ENCODE results near the gene ZNF316.

ZNF316 gene

DNA sequence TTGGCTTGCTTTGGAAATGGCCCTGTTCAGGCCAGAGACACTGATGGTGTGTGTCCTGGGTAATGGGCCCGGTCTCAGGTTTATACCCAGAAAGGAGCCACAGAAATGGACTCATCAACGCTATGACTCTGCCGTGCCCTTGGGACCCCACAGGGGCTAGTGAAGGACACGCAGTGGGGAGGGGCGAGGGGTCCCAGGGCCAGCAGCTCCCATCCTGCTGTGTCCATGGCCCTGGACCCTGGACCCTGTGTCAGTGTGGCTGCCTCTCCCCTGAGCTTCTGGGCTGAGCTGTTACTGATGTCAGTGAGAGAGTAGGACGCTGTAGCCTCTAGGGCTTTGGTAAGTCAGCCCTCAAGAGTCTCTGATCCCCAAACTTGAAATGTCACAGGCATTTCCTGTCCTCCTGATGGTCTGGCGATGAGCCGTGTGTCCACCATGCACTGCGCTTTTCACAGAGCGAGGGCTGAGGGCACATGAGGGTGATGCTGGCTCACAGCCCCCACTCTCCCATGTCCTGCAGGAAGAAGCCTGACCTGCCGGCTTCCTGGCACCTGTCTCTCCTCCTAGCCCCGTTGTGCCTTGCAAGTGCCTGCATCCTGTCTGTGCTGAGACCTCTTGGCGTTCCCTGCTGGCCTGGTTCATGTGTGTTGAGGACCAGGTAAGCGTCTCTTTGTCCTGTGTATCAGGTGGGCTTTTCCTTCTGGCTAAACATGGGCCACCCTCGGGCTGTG is 4.4 kb downstream of the ZNF316 start:
- Histone ChIP-seq H3K4me3 (ENCODE audit: control insufficient read depth in 1 of 7, extremely low read depth in 1 of 7, insufficient read depth in 4 of 7, low read depth in 2 of 7, low read length in 6 of 7) (no peak overlapping the region), H3K27ac (ENCODE audit: insufficient read depth in 1 of 2, low read depth in 1 of 2, low read length in 2 of 2, poor library complexity in 1 of 2, severe bottlenecking in 2 of 2) (no peak overlapping the region), H3K36me3 (ENCODE audit: control insufficient read depth in 4 of 4, insufficient read depth in 4 of 4, low read length in 3 of 4) (peaks cover 11 to 75% (median 50%) of the 10 kb centered on the region in 4 experiments), H3K27me3 (replicated peaks in 2 of 5; ENCODE audit: control insufficient read depth in 4 of 5, insufficient read depth in 5 of 5, low read length in 4 of 5) (no peaks in the 10 kb centered on the region), H3K9me3 (ENCODE audit: control extremely low read depth in 1 of 5, control insufficient read depth in 4 of 5, insufficient read depth in 2 of 5, low read depth in 1 of 5, low read length in 4 of 5) (peaks cover 0 to 3% (median 0%) of the 10 kb centered on the region in 5 experiments), H3K4me1 (ENCODE audit: control extremely low read depth in 1 of 4, control insufficient read depth in 4 of 4, insufficient read depth in 4 of 4, low read length in 3 of 4) (peaks cover 0 to 26% (median 18%) of the 10 kb centered on the region in 4 experiments)
- 97% methylated on average over 13 of the region's 15 CpGs for WGBS (ENCODE audit: insufficient coverage)
- CTCF ChIA-PET: interaction anchor here (1.2 kb wide), 1 partner anchor 37 kb away, joined by 3 read pairs; no protein-coding TSS in a partner anchor
- DNase-seq: no peak
- POLR2A ChIA-PET: interaction anchor here (1.0 kb wide), 1 partner anchor 27 kb away, joined by 3 read pairs; no protein-coding TSS in a partner anchor

- 98% methylated on average over 21 of the region's 24 CpGs for WGBS (ENCODE audit: insufficient coverage)
- ChIA-PET CTCF (no interaction called here), POLR2A (no interaction called here)
- H3K27ac ChIP-seq (ENCODE audit: insufficient read depth in 1 of 2, low read depth in 1 of 2, low read length in 2 of 2, poor library complexity in 1 of 2, severe bottlenecking in 2 of 2): no peak overlapping the region
- peaks cover 0 to 22% (median 15%) of the 10 kb centered on the region in 4 experiments for H3K4me1 ChIP-seq (ENCODE audit: control extremely low read depth in 1 of 4, control insufficient read depth in 4 of 4, insufficient read depth in 4 of 4, low read length in 3 of 4)
- H3K4me3 ChIP-seq (ENCODE audit: control insufficient read depth in 1 of 7, extremely low read depth in 1 of 7, insufficient read depth in 4 of 7, low read depth in 2 of 7, low read length in 6 of 7): no peak overlapping the region
- H3K36me3 ChIP-seq (ENCODE audit: control insufficient read depth in 4 of 4, insufficient read depth in 4 of 4, low read length in 3 of 4): peaks cover 14 to 83% (median 57%) of the 10 kb centered on the region in 4 experiments
- DNase-seq: no peak
- peaks cover 0 to 3% (median 0%) of the 10 kb centered on the region in 5 experiments for H3K9me3 ChIP-seq (ENCODE audit: control extremely low read depth in 1 of 5, control insufficient read depth in 4 of 5, insufficient read depth in 2 of 5, low read depth in 1 of 5, low read length in 4 of 5)
- no peaks in the 10 kb centered on the region for H3K27me3 ChIP-seq (replicated peaks in 2 of 5; ENCODE audit: control insufficient read depth in 4 of 5, insufficient read depth in 5 of 5, low read length in 4 of 5)
These were observed 5.2 kb downstream of the ZNF316 start for GRCh38 chr7:6642239-6642839.

- no peak overlapping the region for H3K4me3 ChIP-seq (ENCODE audit: control insufficient read depth in 1 of 7, extremely low read depth in 1 of 7, insufficient read depth in 4 of 7, low read depth in 2 of 7, low read length in 6 of 7)
- no peaks in the 10 kb centered on the region for H3K27me3 ChIP-seq (replicated peaks in 2 of 5; ENCODE audit: control insufficient read depth in 4 of 5, insufficient read depth in 5 of 5, low read length in 4 of 5)
- no peak for DNase-seq
- 97% methylated on average over 19 of the region's 22 CpGs for WGBS (ENCODE audit: insufficient coverage)
- H3K27ac ChIP-seq (ENCODE audit: insufficient read depth in 1 of 2, low read depth in 1 of 2, low read length in 2 of 2, poor library complexity in 1 of 2, severe bottlenecking in 2 of 2): no peak overlapping the region
- peaks cover 0 to 5% (median 0%) of the 10 kb centered on the region in 5 experiments for H3K9me3 ChIP-seq (ENCODE audit: control extremely low read depth in 1 of 5, control insufficient read depth in 4 of 5, insufficient read depth in 2 of 5, low read depth in 1 of 5, low read length in 4 of 5)
- H3K4me1 ChIP-seq (ENCODE audit: control extremely low read depth in 1 of 4, control insufficient read depth in 4 of 4, insufficient read depth in 4 of 4, low read length in 3 of 4): peaks cover 0 to 19% (median 12%) of the 10 kb centered on the region in 4 experiments
- ChIA-PET POLR2A (no interaction called here), CTCF (no interaction called here)
- peaks cover 16 to 90% (median 64%) of the 10 kb centered on the region in 4 experiments for H3K36me3 ChIP-seq (ENCODE audit: control insufficient read depth in 4 of 4, insufficient read depth in 4 of 4, low read length in 3 of 4)
These were observed 5.9 kb downstream of the ZNF316 start for GRCh38 chr7:6642861-6643640.

DNA sequence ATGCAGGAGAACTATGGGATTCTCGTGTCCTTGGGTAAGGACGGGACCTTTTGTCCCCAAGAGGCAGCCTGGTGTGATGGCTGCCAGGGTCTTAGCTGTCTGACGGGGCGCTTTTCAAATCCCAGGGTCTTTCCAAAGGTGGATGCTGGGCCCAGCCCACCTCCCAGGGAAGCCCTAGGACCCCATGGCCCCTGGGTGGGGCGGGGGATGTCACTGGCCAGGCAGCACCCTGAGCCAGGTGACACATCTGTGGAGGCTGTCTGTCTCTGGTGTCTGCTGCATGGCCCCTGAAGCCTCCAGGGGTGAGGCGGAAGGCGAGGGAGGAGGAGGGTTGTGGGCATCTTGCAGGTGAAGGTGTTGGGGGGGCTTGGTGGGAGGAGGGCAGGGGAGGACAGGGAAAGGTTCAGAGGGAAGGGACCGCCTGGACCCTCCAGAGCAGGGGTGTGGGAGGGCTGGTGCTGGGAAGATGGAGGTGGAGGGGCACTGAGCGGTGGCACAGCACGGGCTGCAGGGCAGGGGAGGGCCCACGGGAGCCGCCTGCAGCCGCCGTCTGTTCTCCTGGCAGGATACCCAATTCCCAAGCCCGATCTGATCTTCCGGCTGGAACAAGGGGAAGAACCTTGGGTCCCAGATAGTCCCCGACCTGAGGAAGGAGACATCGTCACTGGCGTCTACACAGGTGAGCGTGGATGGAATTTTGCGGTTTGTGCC is 7.0 kb downstream of the ZNF316 start:
- 99% methylated on average over 21 of the region's 21 CpGs for WGBS (ENCODE audit: insufficient coverage)
- Histone ChIP-seq H3K27ac (ENCODE audit: insufficient read depth in 1 of 2, low read depth in 1 of 2, low read length in 2 of 2, poor library complexity in 1 of 2, severe bottlenecking in 2 of 2) (no peak overlapping the region), H3K36me3 (ENCODE audit: control insufficient read depth in 4 of 4, insufficient read depth in 4 of 4, low read length in 3 of 4) (peaks cover 16 to 94% (median 73%) of the 10 kb centered on the region in 4 experiments), H3K9me3 (ENCODE audit: control extremely low read depth in 1 of 5, control insufficient read depth in 4 of 5, insufficient read depth in 2 of 5, low read depth in 1 of 5, low read length in 4 of 5) (peaks cover 0 to 11% (median 0%) of the 10 kb centered on the region in 5 experiments), H3K4me1 (ENCODE audit: control extremely low read depth in 1 of 4, control insufficient read depth in 4 of 4, insufficient read depth in 4 of 4, low read length in 3 of 4) (peaks cover 0 to 9% (median 4%) of the 10 kb centered on the region in 4 experiments), H3K27me3 (replicated peaks in 2 of 5; ENCODE audit: control insufficient read depth in 4 of 5, insufficient read depth in 5 of 5, low read length in 4 of 5) (no peaks in the 10 kb centered on the region), H3K4me3 (ENCODE audit: control insufficient read depth in 1 of 7, extremely low read depth in 1 of 7, insufficient read depth in 4 of 7, low read depth in 2 of 7, low read length in 6 of 7) (no peak overlapping the region)
- POLR2A ChIA-PET: no interaction called here
- DNase-seq: no peak
- CTCF ChIA-PET: no interaction called here

- H3K4me1 ChIP-seq (ENCODE audit: control extremely low read depth in 1 of 4, control insufficient read depth in 4 of 4, insufficient read depth in 4 of 4, low read length in 3 of 4): peaks cover 0 to 3% (median 2%) of the 10 kb centered on the region in 4 experiments
- no peak overlapping the region for H3K4me3 ChIP-seq (ENCODE audit: control insufficient read depth in 1 of 7, extremely low read depth in 1 of 7, insufficient read depth in 4 of 7, low read depth in 2 of 7, low read length in 6 of 7)
- peaks cover 0 to 17% (median under 1%) of the 10 kb centered on the region in 5 experiments for H3K9me3 ChIP-seq (ENCODE audit: control extremely low read depth in 1 of 5, control insufficient read depth in 4 of 5, insufficient read depth in 2 of 5, low read depth in 1 of 5, low read length in 4 of 5)
- 95% methylated on average over 9 of the region's 10 CpGs for WGBS (ENCODE audit: insufficient coverage)
- ChIA-PET POLR2A (no interaction called here), CTCF (no interaction called here)
- no peak overlapping the region for H3K27ac ChIP-seq (ENCODE audit: insufficient read depth in 1 of 2, low read depth in 1 of 2, low read length in 2 of 2, poor library complexity in 1 of 2, severe bottlenecking in 2 of 2)
- peaks cover 18 to 94% (median 74%) of the 10 kb centered on the region in 4 experiments for H3K36me3 ChIP-seq (ENCODE audit: control insufficient read depth in 4 of 4, insufficient read depth in 4 of 4, low read length in 3 of 4)
- no peak for DNase-seq
- H3K27me3 ChIP-seq (replicated peaks in 2 of 5; ENCODE audit: control insufficient read depth in 4 of 5, insufficient read depth in 5 of 5, low read length in 4 of 5): no peaks in the 10 kb centered on the region
These were observed 7.6 kb downstream of the ZNF316 start for GRCh38 chr7:6644728-6645127.

DNA sequence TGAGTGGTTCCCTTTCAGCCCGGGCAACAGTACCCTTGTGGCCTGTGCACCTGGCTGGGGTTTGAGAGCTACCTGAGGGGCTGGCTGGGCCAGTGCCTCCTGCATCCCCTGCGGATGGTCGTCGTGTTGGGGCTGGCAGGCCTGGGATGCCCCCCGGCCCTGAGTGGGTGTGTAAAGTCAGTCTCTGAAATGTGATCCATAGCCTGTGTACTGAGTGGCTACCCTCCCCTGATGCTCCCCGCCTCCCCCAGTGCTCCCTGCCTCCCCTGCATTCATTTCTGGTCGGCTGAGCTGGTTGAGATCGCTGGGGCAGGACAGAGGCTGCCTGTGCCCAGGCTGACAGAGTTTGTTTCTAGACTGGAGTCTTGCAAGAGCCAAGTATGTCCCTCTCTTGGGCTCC is 9.3 kb downstream of the ZNF316 start:
- 94% methylated on average over 5 of the region's 8 CpGs for WGBS (ENCODE audit: insufficient coverage)
- no peak for DNase-seq
- POLR2A ChIA-PET: no interaction called here
- H3K4me1 ChIP-seq (ENCODE audit: control extremely low read depth in 1 of 4, control insufficient read depth in 4 of 4, insufficient read depth in 4 of 4, low read length in 3 of 4): no peaks in the 10 kb centered on the region
- H3K27me3 ChIP-seq (replicated peaks in 2 of 5; ENCODE audit: control insufficient read depth in 4 of 5, insufficient read depth in 5 of 5, low read length in 4 of 5): no peaks in the 10 kb centered on the region
- CTCF ChIA-PET: no interaction called here
- H3K27ac ChIP-seq (ENCODE audit: insufficient read depth in 1 of 2, low read depth in 1 of 2, low read length in 2 of 2, poor library complexity in 1 of 2, severe bottlenecking in 2 of 2): no peak overlapping the region
- peaks cover 20 to 94% (median 73%) of the 10 kb centered on the region in 4 experiments for H3K36me3 ChIP-seq (ENCODE audit: control insufficient read depth in 4 of 4, insufficient read depth in 4 of 4, low read length in 3 of 4)
- H3K9me3 ChIP-seq (ENCODE audit: control extremely low read depth in 1 of 5, control insufficient read depth in 4 of 5, insufficient read depth in 2 of 5, low read depth in 1 of 5, low read length in 4 of 5): peaks cover 0 to 28% (median 14%) of the 10 kb centered on the region in 5 experiments
- no peak overlapping the region for H3K4me3 ChIP-seq (ENCODE audit: control insufficient read depth in 1 of 7, extremely low read depth in 1 of 7, insufficient read depth in 4 of 7, low read depth in 2 of 7, low read length in 6 of 7)
